K562 (cell line): ENCODE data around the gene NDC1. TPM values are rescaled to one million over a fixed set of nuclear protein-coding genes. Genes with fewer than 3 reads are reported as not detected.

Experiments
- C11orf30 ChIP-seq: fragments of 450-650 bp; IDR thresholded peaks from 2 replicates; pipeline ENCODE4 v1.6.1; 2016; ENCODE audit warnings: low read depth, mild to moderate bottlenecking
- CBX5 ChIP-seq: IDR thresholded peaks from 2 replicates; pipeline ENCODE4 v1.6.1; 2014; ENCODE audit warnings: low read depth, borderline replicate concordance
- CEBPG ChIP-seq, 3 experiments: fragments of 200-800 bp in 1 of 3; sonication (Bioruptor generic) in 1 of 3; sonication (generic) in 1 of 3; formaldehyde crosslinking in 1 of 3; IDR thresholded peaks in 2 of 3; conservative IDR thresholded peaks in 1 of 3; 2 replicates each; pipeline versions ENCODE4 v1.6.1 to v1.8.0; 2016 to 2022; ENCODE audit warnings: missing compliant biosample characterization in 2 of 3, missing genetic modification characterization in 2 of 3, mild to moderate bottlenecking in 1 of 3, missing genetic modification reagents in 1 of 3
- HSF4 ChIP-seq: fragments of 250-450 bp; sonication (Bioruptor Pico); IDR thresholded peaks from 2 replicates; pipeline ENCODE4 v2.1.2; 2022; ENCODE audit warnings: mild to moderate bottlenecking, moderate library complexity, borderline replicate concordance
- MTA1 ChIP-seq: fragments of 450-650 bp; IDR thresholded peaks from 2 replicates; pipeline ENCODE4 v1.6.1; 2017; ENCODE audit warnings: borderline replicate concordance
- NELFE ChIP-seq: IDR thresholded peaks from 2 replicates; pipeline ENCODE4 v1.6.1; 2011; ENCODE audit warnings: mild to moderate bottlenecking; ENCODE audit not compliant: insufficient read depth, insufficient read length
- NONO ChIP-seq, 2 experiments: fragments of 200-400 bp in 1 of 2; fragments of 450-650 bp in 1 of 2; formaldehyde crosslinking in 1 of 2; IDR thresholded peaks; 2 replicates each; pipeline ENCODE4 v1.6.1; 2017; ENCODE audit warnings: low read depth in 2 of 2, mild to moderate bottlenecking in 2 of 2, moderate library complexity in 2 of 2, low read length in 1 of 2
- POLR2H ChIP-seq: IDR thresholded peaks from 2 replicates; pipeline ENCODE4 v1.6.1; 2016; ENCODE audit warnings: missing genetic modification characterization, low read depth, mild to moderate bottlenecking, control low read depth, missing compliant biosample characterization, moderate library complexity
- SMARCC2 ChIP-seq: fragments of 450-650 bp; IDR thresholded peaks from 2 replicates; pipeline ENCODE4 v1.6.1; 2017; ENCODE audit warnings: antibody characterized with exemption, moderate library complexity, mild to moderate bottlenecking, low read depth
- ZNF133 ChIP-seq: fragments of 250-450 bp; sonication (Bioruptor Pico); IDR thresholded peaks from 2 replicates; pipeline ENCODE4 v1.4.0; 2020; ENCODE audit warnings: mild to moderate bottlenecking
- ZNF165 ChIP-seq: fragments of 250-450 bp; sonication (Bioruptor Pico); IDR thresholded peaks from 2 replicates; pipeline ENCODE4 v1.4.0; 2020; ENCODE audit warnings: borderline replicate concordance
- ZNF695 ChIP-seq: fragments of 450-650 bp; formaldehyde crosslinking; IDR thresholded peaks from 2 replicates; pipeline ENCODE4 v1.4.0; 2020; ENCODE audit warnings: mild to moderate bottlenecking, moderate library complexity
- ZSCAN32 ChIP-seq: fragments of 450-650 bp; formaldehyde crosslinking; IDR thresholded peaks from 2 replicates; pipeline ENCODE4 v1.4.0; 2020; ENCODE audit warnings: mild to moderate bottlenecking, moderate library complexity
- ZZZ3 ChIP-seq: fragments of 450-650 bp; IDR thresholded peaks from 2 replicates; pipeline ENCODE4 v1.6.1; 2016; ENCODE audit warnings: antibody characterized with exemption, mild to moderate bottlenecking, moderate library complexity
- polyA plus RNA-seq, 8 experiments: library from polyadenylated mRNA; depleted of rRNA in 4 of 8; stranded (reverse) in 5 of 8; unstranded in 3 of 8; fragments of >200 nt; fragmentation: Nextera tagmentation in 2 of 8; fragmentation: Illumina TruSeq in 1 of 8; extraction: Ambion mirVana in 2 of 8; extraction: Trizol in 1 of 8; gene quantifications; 2 replicates each; pipeline versions ENCODE4 v1.2.1 to v1.2.3, GENCODE V29; 2011 to 2014; ENCODE audit warnings: inconsistent platforms in 1 of 8, missing spikeins in 1 of 8
- total RNA-seq, 7 experiments: library from RNA; depleted of rRNA in 6 of 7; stranded (reverse); fragments of >200 nt in 6 of 7; fragmentation: Illumina TruSeq in 2 of 7; extraction: Trizol in 2 of 7; gene quantifications; 2 replicates each; pipeline versions ENCODE4 v1.2.1 to v1.2.3, GENCODE V29; 2011 to 2021; ENCODE audit warnings: low replicate concordance in 1 of 7
- TF ChIP-seq, protein P1 (sequence below): fragments of 450-650 bp; IDR thresholded peaks from 2 replicates; pipeline ENCODE4 v1.6.1; 2016; ENCODE audit warnings: low read depth
- TF ChIP-seq, protein P2 (sequence below): sonication (generic); formaldehyde crosslinking; IDR thresholded peaks from 2 replicates; pipeline ENCODE4 v1.8.0; 2022; ENCODE audit warnings: mild to moderate bottlenecking, low read depth, missing genetic modification reagents
- TF ChIP-seq, protein P3 (sequence below): fragments of 450-650 bp; IDR thresholded peaks from 2 replicates; pipeline ENCODE4 v1.6.1; 2016

The NDC1 gene
- total and polyA plus RNA-seq, 9 of the 15 experiments (the other 6 are each of a cell fraction or from before 2014, with no cell fraction given): 26.9 to 102 (median 64.5) TPM

DNA sequence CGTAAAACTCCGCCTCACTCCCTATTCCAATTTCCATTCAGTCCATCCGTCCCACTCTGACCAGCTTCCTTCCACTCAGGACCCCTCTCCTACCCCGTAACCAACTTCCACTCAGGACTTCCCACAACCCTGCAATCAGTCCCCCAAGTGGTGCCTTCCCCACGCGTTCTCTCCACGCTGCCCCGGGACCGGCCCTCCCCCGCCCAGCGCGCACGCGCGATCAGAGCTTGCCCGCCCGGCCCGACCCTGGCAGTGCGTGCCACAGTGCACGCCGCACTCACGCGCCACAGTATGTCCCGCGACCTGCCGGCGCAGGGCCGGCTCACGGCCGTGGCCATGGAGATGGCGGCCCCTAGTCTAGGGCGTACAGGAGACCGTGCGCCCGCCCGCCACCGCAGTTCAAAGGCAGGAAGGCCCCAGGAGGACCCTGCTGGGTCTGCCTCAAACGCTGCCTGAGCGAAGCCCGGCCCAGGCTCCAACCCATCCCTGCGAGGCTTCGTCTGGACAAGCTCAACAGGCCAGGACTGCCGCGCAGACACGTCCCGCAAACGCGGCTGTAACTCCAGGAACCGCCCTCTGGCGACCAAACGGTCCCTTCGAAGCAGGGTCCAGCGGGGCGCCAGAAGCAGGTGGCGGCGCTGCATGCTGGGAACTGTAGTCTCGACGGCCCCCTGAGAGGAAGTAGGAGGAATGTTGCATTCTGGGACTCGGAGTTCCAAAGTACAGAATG, at the start of gene NDC1 (continued):
- TF ChIP-seq NONO (IDR thresholded peaks at IDR 0.05; ENCODE audit: low read depth in 2 of 2, low read length in 1 of 2): peak; percentile 53 to 71; a peak in 2 of 4 replicates
- TF ChIP-seq, protein P1, sequence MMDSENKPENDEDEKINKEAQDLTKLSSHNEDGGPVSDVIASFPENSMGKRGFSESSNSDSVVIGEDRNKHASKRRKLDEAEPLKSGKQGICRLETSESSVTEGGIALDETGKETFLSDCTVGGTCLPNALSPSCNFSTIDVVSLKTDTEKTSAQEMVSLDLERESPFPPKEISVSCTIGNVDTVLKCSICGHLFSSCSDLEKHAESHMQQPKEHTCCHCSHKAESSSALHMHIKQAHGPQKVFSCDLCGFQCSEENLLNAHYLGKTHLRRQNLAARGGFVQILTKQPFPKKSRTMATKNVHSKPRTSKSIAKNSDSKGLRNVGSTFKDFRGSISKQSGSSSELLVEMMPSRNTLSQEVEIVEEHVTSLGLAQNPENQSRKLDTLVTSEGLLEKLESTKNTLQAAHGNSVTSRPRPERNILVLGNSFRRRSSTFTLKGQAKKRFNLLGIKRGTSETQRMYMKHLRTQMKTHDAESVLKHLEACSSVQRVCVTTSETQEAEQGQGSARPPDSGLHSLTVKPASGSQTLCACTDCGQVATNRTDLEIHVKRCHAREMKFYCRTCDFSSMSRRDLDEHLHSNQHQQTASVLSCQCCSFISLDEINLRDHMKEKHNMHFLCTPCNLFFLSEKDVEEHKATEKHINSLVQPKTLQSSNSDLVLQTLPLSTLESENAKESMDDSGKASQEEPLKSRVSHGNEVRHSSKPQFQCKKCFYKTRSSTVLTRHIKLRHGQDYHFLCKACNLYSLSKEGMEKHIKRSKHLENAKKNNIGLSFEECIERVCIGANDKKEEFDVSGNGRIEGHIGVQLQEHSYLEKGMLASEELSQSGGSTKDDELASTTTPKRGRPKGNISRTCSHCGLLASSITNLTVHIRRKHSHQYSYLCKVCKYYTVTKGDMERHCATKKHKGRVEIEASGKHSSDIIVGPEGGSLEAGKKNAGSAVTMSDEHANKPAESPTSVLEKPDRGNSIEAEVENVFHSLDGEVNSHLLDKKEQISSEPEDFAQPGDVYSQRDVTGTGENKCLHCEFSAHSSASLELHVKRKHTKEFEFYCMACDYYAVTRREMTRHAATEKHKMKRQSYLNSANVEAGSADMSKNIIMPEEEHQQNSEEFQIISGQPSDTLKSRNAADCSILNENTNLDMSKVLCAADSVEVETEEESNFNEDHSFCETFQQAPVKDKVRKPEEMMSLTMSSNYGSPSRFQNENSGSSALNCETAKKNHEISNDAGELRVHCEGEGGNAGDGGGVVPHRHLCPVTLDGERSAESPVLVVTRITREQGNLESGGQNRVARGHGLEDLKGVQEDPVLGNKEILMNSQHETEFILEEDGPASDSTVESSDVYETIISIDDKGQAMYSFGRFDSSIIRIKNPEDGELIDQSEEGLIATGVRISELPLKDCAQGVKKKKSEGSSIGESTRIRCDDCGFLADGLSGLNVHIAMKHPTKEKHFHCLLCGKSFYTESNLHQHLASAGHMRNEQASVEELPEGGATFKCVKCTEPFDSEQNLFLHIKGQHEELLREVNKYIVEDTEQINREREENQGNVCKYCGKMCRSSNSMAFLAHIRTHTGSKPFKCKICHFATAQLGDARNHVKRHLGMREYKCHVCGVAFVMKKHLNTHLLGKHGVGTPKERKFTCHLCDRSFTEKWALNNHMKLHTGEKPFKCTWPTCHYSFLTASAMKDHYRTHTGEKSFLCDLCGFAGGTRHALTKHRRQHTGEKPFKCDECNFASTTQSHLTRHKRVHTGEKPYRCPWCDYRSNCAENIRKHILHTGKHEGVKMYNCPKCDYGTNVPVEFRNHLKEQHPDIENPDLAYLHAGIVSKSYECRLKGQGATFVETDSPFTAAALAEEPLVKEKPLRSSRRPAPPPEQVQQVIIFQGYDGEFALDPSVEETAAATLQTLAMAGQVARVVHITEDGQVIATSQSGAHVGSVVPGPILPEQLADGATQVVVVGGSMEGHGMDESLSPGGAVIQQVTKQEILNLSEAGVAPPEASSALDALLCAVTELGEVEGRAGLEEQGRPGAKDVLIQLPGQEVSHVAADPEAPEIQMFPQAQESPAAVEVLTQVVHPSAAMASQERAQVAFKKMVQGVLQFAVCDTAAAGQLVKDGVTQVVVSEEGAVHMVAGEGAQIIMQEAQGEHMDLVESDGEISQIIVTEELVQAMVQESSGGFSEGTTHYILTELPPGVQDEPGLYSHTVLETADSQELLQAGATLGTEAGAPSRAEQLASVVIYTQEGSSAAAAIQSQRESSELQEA: no peak
- no peak for TF ChIP-seq CBX5
- TF ChIP-seq CEBPG (CRISPR knock-in tag; IDR thresholded peaks at IDR 0.05): no peak
- no peak for TF ChIP-seq CEBPG (tag; conservative IDR thresholded peaks at IDR 0.05 in 1 of 2, IDR thresholded peaks at IDR 0.05 in 1 of 2)
- TF ChIP-seq, protein P2, sequence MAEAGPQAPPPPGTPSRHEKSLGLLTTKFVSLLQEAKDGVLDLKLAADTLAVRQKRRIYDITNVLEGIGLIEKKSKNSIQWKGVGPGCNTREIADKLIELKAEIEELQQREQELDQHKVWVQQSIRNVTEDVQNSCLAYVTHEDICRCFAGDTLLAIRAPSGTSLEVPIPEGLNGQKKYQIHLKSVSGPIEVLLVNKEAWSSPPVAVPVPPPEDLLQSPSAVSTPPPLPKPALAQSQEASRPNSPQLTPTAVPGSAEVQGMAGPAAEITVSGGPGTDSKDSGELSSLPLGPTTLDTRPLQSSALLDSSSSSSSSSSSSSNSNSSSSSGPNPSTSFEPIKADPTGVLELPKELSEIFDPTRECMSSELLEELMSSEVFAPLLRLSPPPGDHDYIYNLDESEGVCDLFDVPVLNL (CRISPR knock-in tag): peak; percentile 88
- TF ChIP-seq SMARCC2: no peak
- TF ChIP-seq NELFE: no peak
- TF ChIP-seq ZNF133: no peak
- TF ChIP-seq, protein P3, sequence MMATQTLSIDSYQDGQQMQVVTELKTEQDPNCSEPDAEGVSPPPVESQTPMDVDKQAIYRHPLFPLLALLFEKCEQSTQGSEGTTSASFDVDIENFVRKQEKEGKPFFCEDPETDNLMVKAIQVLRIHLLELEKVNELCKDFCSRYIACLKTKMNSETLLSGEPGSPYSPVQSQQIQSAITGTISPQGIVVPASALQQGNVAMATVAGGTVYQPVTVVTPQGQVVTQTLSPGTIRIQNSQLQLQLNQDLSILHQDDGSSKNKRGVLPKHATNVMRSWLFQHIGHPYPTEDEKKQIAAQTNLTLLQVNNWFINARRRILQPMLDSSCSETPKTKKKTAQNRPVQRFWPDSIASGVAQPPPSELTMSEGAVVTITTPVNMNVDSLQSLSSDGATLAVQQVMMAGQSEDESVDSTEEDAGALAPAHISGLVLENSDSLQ: no peak
- peak; percentile 94 for TF ChIP-seq MTA1
- TF ChIP-seq C11orf30: peak; percentile 90
- TF ChIP-seq HSF4 (CRISPR knock-in tag): no peak
- 0 out of 2 replicates have a peak, but pooled peaks have one; percentile 20 for TF ChIP-seq POLR2H (tag)
- 0 out of 2 replicates have a peak, but pooled peaks have one; percentile 53 for TF ChIP-seq ZNF165
- TF ChIP-seq ZNF695 (CRISPR knock-in tag): no peak
- peak; percentile 53; the same call in 1 of the 2 replicates for TF ChIP-seq ZSCAN32 (CRISPR knock-in tag)
- TF ChIP-seq ZZZ3: peak; percentile 64; the same call in 1 of the 2 replicates
